T follicular helper cell (primary cell): ENCODE data around the gene OR52E1.
"Not testable (repeated sequence)": the region's sequence is repeated elsewhere in the genome, so short reads cannot be mapped to it uniquely, and the experiment has no call there.

Experiments used
- DNase-seq: peaks from one replicate; pipeline ENCODE4 v3.0.0-alpha.2; 2020; ENCODE audit warnings: low read depth
- total RNA-seq, 2 experiments: gene quantifications; one replicate each; lab custom pipeline; 2026; lab: John Stamatoyannopoulos, UW

Gene OR52E1
- 0 reads per million in 2 experiments for total RNA-seq

DNA sequence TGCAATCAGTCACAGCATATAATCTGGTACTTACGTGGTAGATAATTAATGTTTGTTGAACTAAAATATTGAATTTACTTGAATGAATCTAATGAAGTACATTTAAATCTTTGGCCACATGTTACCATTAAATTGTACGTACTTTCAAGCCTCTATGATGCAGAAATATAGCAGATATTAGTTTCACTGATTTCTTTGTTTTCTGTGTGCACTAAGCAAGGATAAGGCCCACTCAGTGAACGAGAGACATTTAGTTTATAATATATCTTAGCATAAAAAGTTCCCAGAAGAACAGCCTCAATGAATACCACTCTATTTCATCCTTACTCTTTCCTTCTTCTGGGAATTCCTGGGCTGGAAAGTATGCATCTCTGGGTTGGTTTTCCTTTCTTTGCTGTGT lies at the start of gene OR52E1:
OR52E1 (plus strand) TSS at position 301 of the 400 bp plus-strand sequence.
- no peak for DNase-seq

DNA sequence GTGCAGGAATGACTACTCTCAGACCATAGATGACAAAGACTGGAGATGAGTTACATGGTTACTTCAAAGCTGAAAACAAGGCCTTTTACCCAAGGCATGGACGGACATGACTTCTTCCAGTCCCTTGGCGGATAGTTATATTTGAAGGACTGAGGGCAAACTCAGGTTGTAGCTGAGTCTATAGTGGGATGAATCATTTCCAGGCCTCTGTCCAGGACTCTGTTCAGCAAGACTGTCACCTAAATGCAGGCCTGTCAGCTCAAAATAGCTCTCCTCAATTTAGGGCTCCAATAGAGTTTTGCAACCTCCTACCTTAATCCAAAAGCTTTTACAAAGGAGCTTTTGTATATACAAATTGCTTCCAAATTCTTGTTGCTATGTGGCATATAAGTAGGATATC lies 47.4 kb upstream of the OR52E1 start:
- DNase-seq, result no peak

DNA sequence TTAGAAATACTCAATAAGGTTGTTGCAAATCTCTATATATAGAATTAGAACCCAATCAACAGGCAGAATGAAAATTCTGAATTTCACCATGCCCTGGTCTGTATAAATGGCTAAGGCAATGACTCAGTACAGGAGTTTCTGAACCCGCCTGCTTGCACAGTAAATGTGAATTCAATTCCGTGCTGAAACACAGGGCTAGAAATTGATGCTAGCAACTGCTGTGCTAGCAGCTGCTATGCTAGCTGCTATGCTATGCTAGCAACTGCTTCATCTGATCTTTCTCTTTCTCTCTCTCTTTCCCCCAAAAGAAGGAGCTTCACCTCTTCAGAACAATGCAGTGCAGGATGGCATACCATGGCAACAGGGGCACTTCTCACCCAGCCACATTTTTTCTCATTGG lies 32.7 kb upstream of the OR52E1 start:
- no peak for DNase-seq

DNA sequence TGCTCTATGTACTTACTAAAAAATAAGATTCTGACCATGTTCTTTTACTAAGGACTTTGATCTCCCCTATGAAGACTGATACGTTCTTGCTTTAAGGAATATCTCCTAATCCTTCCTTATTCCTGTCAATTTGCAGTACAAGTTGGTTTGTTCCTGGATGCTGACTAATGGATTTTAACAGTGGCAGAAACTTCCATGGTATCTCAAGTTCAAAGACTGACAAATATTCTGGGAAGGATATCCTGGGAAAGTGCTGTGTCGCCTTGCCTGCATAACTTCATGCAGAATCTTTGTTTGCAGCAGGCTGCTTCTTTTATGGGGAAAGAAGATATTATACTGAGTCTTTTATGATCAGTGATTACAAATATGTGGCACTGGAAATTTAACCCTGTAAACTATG lies 31.4 kb upstream of the OR52E1 start:
- DNase-seq, result no peak

DNA sequence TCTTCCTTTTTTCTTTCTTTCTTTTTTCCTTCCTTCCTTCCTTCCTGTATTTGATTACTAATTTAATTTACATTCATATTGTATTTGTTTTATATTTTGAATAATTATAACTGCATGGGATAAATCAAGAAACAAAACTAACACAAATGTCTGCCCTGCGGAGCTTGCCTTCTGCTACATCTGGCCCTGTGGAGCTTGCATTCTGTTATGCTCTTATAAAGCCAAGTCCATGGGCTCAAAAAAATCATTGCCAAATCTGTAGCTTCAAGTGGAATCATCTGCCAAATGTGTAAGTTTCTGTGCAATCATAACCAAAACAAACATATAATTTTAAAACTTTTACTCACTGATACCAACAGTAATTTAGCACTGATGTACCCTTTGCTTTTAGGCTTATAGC lies 31.0 kb upstream of the OR52E1 start:
- DNase-seq, result no peak

DNA sequence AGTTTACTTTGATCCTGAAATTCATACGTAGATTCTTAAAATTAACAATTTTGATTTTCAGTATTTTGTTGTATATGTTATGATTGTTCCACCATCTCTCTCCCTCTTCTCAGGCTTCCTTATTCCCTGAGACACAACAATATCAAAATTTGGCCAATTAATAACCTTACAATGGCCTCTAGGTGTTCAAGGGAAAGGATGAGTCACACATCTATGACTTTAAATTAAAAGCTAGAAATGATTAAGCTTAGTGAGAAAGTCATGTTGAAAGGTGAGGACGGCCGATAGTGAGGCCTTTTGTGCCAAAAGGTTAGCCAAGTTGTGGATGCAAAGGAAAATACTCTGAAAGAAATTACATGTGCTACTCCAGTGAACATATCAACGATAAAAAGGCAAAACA lies 28.5 kb upstream of the OR52E1 start:
- no peak for DNase-seq

DNA sequence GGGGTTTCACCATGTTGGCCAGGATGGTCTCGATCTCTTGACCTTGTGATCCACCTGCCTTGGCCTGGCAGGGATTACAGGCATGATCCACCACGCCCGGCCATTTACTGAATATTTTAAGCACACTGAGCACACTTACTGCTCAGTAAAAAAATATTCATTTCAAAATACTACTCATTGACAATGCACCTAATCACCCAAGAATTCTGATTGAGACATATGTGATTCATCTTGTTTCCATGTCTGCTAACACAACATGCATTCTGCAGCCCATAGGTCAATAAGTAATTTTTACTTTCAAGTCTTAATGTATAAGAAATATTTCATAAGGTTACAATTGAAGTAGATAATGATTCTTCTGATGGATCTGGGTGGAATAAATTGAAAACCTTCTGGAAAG lies 27.3 kb upstream of the OR52E1 start:
- no peak for DNase-seq

DNA sequence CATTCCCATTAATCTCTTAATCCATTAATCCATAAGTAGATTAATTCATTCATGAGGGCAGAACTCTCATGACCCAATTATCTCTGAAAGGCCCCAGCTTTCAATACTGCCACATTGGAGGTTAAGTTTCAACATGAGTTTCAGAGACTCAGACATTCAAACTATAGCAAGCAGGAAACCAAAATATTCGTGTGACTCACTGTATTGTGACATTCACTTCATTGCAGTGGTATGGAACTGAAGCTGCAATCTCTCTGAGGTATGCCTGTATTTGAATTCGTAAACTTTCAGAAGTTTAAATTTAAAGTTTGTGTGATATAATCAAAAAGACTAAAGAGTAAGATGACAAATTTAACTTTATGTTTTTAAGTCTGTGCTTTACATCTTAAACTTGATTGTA lies 26.0 kb upstream of the OR52E1 start:
- DNase-seq, result no peak

DNA sequence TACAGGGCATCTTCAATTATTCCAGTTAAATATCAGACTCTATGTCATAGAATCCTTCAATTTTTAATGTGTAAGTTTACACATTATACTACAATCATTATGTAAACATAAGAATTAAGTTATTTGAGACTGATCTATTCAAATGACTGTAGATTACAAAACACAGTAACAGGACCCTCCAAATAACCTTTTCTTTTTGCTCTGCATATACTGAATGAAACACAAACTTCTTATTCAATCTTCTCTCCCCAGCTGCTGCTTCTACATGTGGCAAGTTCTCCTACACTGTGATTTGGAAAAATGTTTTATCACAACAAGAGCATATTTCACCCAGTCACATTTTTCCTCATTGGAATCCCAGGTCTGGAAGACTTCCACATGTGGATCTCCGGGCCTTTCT lies 23.1 kb upstream of the OR52E1 start, which contains the start of gene OR52J3:
OR52J3 (plus strand) TSS at position 301 of the 400 bp plus-strand sequence; CDS start at position 301, 0 bp downstream.
- no peak for DNase-seq

DNA sequence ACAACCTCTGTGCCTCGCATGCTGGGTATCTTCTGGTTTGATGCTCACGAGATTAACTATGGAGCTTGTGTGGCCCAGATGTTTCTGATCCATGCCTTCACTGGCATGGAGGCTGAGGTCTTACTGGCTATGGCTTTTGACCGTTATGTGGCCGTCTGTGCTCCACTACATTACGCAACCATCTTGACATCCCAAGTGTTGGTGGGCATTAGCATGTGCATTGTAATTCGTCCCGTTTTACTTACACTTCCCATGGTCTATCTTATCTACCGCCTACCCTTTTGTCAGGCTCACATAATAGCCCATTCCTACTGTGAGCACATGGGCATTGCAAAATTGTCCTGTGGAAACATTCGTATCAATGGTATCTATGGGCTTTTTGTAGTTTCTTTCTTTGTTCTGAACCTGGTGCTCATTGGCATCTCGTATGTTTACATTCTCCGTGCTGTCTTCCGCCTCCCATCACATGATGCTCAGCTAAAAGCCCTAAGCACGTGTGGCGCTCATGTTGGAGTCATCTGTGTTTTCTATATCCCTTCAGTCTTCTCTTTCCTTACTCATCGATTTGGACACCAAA lies 22.5 kb upstream of the OR52E1 start:
- no peak for DNase-seq

DNA sequence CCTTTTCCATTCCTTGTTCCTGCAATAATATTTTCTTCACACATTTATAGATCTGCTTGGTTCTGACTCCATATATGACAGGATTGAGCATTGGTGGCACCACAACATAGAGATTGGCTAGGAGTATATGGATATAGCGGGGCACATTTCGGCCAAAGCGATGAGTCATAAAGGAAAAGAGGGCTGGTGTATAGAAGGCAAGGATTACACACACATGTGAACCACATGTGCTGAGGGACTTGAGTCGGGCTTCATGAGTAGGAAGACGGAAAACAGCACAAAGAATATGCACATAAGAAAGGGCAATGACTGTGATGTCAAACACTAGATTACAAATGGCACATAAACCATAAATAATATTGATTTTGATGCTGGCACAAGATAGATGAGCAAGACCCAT lies 10.7 kb upstream of the OR52E1 start:
- not testable (repeated sequence) for DNase-seq

DNA sequence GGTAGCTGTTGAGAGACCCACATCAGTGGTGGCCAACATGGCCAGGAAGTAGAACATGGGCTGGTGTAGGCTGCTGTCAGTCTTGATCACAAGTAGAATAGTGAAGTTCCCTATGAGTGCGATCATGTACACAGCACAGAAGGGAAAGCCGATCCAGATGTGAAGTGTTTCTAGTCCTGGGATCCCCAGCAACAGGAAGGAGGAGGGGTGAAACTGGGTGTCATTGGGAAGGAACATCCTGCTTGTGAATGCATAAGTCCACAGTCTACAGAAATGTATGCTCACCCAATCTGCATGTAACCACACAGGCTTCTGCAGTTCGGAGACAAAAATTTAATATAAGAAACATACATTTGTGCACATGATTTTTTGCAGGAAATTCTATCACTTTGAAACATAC lies 10.0 kb upstream of the OR52E1 start, which contains the start of gene OR52E2:
OR52E2 (minus strand) TSS at position 237 of the 400 bp plus-strand sequence; CDS start at position 237, 0 bp downstream.
- DNase-seq, result no peak

DNA sequence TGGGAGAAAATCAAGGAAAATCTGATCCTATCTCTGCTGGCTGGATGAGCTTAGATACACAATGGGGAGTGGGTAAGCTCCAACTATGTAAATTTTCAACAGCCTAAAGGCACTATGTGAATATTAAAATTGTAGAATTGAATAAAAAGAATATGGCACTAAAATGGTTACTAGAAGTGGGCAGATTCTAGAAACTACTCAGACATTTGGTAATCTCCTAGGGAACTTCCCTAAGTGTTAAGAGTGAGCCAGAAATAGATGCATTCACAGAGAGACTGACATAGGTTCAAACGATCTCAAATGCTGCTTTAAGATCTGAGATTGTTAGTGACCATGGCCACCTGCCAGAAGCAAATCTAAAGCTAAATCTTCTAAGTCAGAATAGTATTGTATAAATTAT lies 4.3 kb upstream of the OR52E1 start:
- no peak for DNase-seq

DNA sequence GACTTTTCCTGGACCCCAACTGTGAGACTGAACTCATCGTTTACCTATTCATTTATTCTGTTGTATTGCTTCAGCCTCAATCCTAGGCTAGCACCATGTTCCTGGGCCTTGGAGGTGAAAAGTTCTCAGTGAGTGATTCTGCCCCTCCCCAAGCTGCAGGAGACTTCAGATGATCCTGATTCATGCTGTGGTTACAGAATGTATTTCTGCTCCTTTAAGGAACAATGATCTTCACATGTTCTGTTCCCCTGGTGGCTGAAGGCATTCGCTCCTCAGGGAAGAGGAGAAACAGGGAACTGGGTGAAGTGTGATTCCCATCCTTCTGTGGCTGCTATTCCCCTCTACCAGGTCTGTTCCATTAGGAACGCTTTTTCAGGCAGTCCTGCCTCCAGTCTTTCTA lies 2.4 kb downstream of the OR52E1 start:
- no peak for DNase-seq

DNA sequence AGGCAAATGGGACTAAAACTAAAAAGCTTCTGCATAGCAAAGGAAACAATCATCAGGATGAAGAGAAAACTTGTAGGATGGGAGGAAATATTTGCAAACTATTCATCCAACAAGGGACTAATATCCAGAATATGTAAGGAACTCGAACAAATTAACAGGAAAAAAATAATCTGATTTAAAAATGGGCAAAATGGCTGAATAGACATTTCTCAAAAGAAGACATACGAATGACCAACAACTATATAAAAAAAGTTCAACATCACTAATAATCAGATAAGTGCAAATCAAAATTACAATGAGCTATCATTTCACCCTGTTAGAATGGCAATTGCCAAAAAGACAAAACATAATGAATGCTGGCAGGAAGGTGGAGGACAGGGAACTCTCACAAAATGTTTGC lies 12.0 kb downstream of the OR52E1 start:
- no peak for DNase-seq

DNA sequence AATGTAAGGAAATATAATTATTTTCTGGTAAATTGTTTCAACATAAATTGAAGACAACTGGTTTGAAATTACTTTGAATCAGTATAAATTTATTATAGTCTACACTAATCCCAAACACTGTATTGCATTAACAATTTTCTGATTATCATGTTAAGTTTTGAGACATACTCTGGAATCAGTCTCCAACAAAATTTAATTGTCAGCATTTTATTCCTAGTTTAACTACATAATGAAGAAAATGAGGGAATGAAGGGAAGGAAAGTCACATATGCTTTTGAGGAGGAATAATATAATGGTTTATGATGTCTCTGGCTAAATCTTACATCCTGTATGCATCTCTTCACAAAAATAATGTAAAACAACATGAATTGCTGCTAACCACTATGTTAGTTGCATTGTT lies 14.2 kb downstream of the OR52E1 start:
- DNase-seq, result no peak

DNA sequence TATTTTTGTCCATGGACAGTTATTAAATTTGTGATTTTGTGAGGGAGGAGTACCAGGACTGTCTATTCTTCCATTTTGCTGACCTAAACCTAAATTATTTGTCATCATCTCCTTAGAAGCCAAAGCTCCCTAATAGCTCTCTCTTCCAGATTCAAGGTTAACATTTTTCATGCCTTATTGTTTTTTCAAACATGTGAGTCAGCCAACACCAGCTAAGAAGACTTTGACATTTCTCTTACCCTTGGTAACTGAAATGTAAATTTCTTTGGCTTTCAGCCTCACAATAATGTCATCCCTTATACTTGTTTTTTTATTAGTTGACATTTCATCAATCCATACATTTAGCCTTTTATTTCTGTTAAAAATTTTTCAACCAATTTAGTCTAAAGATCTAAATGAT lies 19.2 kb downstream of the OR52E1 start:
- DNase-seq, result no peak

DNA sequence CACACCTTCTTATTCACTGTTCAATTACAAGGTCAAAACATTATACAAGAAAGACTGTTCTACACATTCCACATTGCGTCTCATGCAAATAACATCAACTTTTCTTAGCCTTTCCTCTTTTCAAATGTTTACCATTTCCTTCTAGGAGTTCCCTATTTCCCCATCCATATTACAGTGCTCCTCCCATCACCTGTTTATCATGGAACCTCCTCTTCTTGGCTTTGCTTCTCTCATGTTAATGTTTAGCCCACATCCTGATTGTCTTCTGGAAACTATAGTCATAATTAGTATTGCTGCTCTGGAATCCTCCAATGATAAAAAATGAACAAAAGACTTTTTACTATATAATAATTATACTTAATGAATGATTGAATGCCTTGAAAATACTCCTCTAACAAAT lies 21.3 kb downstream of the OR52E1 start:
- no peak for DNase-seq

DNA sequence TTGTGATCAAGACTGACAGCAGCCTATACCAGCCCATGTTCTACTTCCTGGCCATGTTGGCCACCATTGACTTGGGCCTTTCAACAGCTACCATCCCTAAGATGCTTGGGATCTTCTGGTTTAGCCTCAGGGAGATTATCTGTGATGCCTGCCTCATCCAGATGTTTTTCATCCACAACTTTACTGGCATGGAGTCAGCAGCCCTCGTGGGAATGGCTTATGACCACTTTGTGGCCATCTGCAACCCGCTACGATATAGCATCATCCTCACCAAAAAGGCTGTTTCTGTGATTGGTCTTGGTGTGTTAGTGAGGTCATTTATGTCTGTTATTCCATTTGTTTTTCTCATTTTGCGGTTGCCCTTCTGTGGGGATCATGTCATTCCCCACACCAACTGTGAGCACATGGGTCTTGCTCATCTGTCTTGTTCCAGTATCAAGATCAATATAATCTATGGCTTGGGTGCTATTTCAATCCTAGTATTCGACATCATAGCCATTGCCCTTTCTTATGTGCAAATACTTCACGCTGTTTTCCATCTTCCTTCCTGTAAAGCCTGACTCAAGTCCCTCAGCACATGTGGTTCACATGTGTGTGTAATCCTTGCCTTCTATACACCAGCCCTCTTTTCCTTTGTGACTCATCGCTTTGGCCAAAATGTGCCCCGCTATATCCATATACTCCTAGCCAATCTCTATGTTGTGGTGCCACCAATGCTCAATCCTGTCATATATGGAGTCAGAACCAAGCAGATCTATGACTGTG lies 23.6 kb downstream of the OR52E1 start:
- DNase-seq, result no peak

DNA sequence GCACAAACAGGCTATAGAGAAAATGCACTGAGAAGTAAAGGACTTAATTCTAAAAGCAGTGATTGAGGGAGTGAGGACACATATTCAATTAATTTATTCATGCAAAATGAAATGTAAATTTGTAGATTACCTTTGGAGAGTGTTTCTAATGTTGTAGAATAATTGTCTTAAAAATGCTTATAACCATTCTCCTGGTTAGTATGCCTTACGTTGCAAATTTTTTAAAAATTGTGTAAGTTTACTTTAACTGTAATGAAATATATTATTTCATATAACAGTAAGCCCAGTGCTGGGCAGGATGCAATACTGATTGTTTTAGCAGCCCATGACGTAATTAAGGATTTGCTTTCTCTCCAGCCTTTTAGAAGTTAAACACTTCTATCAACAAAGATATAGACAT lies 26.6 kb downstream of the OR52E1 start:
- DNase-seq, result no peak

DNA sequence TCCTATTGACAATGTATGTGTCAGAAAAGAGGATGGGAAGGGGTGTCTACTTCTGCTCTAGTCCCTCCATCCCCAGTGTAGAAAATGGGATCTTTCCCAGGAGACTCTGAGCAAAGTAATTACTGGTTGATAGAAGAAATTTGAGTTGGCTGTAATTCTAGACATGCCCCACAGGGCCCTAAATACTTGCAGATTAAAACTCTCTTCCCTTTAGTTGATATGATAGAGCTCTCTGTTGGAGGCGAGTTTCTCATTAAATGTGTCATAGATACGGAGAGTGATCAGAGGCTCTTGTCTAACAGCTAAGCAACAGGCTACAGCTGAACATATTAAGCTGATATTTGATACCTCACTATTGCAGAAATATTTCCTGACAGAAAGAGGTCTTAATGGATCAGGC lies 32.9 kb downstream of the OR52E1 start:
- no peak for DNase-seq

DNA sequence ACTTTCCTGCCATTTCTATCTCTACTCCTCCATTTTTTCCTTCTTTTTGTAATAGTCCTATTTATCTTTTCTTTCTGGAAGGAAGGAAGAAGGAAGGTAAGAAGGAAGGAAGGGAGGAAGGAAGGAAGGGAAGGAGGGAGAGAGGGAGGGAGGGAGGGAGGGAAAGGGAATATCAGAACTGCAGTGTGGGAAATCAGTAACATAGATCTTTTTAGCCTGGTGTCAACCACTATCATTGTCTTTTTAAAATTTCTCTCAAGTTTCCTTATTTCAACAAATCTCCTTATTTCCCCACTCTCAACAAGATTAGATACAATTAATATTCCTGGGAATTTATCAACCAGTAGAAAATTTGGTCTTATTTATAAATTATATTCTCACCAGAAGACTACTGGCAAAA lies 33.7 kb downstream of the OR52E1 start:
- DNase-seq, result no peak

DNA sequence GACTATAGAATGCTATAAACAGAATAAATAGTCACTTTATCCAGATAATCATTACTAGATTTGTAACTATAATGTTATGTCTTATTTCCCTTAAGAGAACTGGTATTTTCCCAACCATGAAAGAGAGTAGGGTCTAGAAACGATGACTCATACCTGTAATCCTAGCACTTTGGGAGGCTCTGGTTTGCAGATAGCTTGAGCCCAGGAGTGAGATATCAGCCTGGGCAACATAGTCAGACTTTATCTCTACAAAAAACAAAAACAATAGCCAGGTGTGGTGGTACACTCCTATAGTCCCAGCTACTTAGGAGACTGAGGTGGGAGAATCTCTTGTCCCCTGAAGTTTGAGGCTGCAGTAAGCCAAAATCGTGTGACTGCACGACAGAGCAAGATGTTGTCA lies 37.9 kb downstream of the OR52E1 start:
- no peak for DNase-seq

DNA sequence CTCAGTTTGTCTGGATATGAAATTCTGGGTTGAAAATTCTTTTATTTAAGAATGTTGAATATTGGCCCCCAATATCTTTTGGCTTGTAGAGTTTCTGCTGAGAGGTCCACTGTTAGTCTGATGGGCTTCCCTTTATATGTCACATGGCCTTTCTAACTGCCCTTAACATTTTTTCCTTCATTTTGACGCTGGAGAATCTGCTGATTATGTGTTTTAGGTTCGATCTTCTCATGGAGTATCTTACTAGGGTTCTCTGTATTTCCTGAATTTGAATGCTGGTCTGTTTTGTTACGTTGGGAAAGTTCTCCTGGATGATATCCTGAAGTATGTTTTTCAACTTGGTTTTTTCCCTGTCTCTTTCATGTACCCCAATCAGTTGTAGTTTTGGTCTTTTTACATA lies 46.0 kb downstream of the OR52E1 start:
- DNase-seq, result no peak
